NOMO-1 treated with dmso at 0.1 percent for 144 hours (cell line): ENCODE measurements around the gene RAB17.
A peak's percentile ranks its signal among the peaks of the same experiment; 100 is the strongest.

Source experiments
- DNase-seq: peaks from one replicate; lab custom pipeline; 2025; ENCODE audit not compliant: unreplicated experiment; lab: John Stamatoyannopoulos, UW

RAB17 gene

DNA sequence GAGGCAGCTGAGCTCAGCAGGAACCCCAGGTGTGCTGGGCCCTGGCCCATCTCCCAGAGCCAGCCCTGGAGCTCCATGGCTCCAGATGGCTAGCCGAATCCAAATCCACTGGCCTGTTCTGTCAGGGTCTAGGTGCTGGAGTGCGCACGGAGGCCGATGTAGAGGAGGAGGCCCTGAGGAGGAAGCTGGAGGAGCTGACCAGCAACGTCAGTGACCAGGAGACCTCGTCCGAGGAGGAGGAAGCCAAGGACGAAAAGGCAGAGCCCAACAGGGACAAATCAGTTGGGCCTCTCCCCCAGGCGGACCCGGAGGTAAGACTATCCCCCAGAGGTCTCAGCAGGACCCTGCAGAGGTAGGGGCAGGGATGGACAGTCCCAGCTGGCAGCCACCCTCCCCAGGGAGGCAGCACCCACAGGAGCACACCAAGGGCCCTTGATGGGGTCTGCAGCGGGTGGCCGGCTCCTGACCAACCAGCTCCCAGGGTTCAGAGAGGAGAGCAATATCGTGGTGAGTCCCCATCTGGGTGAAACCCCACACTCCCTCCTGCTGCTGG lies 50.2 kb downstream of the RAB17 start:
- DNase-seq: no peak

DNA sequence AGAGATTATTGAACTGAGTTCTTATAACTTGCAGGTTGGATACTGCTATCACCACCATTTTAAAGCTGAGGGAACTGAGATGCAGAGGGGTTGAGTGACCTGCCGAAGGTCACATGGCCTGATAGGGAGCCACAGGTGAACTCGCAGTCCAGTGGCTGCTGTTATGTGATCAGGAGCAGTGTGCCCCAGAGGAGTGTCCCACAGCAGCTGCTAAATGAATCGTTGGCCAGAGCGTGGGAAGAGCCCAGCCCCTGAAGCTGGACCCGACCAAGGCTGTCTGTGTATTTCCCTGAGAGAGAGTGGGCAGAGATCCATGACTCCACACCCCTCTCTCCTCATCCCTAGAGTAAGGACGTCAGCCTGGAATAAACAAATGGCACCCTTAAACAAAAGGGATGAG lies 50.9 kb downstream of the RAB17 start:
- no peak for DNase-seq

DNA sequence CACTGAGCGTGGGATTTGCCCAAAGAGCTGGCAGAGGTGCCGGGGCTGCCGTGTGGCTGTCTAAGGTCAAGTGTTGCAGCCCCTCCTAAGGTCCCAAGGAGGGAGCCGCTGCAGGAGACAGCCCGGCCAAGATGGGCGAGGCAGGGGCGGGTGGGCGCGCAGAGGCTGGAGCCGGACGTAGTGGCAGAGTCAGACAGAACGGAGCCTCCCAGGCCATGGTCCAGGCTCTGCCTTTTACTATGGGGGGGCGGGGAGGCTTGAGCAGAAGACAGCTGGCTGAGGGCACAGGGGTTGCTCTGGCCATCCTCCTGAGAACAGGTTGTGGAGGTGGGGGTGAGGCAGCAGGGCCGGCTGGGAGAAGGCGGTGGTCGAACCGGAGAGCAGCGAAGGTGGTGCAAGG lies 51.6 kb downstream of the RAB17 start:
- DNase-seq: no peak

DNA sequence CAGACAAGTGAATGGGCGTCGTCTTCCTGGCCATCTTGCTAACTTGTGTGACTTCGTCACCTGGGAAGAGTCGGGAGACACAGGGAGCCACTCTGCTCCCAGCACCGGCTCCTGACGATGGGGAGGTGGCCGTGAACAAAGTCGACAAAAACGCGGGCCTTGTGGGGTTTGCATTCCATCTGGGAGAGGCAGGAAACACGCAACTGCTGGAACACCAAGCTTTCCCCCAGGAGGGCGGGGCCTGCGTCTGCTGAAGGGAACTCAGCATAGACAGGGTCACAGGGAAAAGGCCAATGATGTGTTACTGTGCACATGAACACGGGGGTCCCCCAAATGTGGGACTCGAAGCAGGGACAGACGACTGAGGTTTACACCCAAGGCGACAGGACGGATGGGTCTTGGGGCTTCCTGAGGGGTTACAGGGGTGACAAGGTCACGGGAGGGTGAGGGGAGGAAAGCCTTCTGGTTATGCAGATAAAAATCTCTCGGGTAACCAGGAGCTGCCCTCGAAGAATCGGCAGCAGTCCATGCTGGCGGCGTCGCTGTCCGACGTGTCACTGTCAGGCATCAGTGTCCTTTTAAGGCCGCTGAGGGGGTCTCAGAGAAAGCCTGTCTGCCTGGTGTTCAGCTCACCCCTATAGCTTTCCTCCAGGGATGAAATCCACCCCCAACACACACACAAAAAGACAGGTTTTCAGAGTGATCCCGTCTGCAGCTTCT lies 52.4 kb downstream of the RAB17 start:
- no peak for DNase-seq

DNA sequence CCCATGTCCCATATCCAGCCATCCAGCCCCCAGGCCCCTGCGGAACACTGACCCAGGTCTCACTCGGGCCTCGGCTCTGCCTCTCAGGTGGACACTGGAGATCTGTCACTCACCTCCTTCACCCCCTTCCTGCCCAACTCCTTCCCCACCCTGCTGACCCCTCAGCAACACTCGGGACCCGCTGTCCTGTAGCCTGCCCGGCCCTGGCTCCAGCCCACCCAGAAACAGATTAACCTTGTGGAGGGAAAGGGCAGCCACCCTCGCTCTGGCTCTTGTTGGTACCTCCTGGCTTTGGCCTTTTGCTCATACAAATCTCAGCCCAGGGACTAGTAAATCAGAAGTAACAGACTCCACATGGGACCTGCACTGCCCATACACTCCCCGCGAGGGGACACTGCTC lies 53.9 kb downstream of the RAB17 start:
- no peak for DNase-seq

DNA sequence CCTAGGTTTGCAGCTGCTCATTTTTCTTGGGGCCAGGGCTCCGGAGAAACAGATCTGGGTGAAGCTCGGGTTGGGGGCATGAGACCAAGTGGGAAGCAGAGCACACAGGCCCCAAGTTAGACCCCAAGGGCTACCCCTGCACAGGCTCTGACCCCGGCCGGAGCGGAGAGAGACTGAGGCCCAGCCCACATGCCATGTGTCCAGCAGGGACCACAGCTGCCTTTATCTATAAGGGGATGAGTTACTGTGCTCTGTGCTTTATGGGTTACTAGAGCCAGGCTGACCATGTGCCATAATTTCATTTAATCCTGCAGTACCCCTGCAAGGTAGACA lies 54.5 kb downstream of the RAB17 start:
- no peak for DNase-seq

DNA sequence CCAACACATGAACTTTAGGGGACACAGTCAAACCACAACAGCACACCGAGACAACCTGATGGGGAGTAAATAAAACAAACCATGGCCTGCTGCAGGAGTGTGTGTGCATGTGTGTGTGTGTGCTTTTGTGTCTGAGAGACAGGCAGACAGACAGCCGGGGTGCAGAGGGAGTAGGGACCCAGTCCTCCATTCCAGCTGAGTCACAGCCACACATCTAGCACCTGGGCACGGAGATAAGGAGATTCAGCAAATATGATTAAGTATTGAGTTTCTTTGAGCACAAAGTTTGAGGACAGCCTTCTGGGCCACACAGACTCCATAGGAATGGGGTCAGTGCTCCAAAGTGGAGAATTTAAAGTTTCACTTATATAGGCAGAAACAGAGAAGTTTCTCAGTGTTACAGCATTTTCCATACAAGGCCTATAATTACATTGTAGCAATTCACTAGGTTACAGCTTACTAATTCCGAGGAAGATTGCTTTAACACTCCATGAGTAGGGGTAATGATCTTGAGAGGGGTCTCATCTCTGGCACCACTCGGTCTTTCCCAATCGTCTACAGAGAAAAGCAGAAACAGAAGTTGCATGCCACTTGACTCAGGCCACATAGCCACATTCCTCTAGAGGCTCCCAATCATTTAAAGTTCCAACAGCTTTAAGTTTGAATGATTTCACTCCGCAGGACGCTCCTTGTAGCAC lies 55.0 kb downstream of the RAB17 start:
- DNase-seq: no peak

DNA sequence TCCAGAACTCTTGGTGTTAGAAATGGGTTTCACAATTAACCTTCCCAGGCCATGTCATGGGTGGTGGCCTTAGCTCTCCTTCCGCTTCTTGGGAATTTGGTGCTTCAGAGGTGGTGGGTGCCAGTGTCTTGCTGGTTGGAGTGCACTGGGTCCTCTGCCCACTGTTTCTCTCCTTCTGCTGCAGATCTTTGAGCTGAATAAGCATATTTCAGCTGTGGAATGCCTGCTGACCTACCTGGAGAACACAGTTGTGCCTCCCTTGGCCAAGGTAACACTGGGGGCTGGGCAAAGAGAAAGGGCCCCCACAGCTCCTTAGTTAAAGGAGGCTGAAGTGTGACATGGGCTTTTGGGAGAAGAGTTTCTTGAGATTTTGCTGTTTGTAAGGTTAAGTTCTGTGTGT lies 56.2 kb downstream of the RAB17 start:
- no peak for DNase-seq

DNA sequence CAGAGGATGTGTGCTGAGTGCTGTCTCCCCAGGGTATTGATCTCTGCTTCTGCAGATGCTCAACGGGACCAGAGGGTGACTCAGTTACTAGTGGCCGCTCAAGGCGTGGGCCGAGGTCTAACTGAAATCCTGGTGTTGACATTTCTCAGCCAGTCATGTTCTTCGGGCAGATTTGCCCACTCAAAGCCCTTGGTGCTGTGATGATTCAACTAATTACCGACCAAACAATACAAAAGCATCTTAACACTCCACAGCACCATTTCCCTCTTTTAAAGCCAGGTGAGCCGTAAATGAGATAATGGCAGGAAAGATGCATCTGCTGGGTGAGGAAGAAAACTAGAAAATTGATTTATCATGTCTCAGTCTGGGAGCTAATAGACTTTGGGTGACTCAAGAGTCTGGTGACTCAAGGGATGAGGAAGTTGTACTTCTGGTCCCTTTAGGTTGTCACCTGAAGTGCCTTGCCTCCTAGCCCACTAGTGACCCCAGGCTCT lies 56.8 kb downstream of the RAB17 start:
- peak; percentile 64 for DNase-seq

DNA sequence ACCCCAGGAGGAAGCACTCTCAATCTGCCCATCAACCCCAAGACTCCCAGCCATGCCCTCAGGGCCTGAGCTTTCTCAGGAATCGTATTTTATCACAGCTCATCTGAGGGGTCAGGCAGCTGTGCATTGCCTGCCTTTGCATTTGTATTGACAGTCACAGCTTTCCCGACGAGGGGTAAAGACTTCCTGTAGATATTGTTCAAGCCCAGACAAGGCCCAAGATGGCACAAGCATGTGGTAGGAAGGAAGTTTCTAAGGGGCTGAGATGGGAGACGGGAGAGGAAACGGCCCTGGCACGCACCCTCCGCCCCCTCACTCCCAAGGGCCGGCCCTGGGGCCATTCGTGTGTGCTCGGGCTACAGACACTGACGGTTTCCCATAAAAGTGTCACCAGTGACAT lies 58.4 kb downstream of the RAB17 start:
- DNase-seq: no peak

DNA sequence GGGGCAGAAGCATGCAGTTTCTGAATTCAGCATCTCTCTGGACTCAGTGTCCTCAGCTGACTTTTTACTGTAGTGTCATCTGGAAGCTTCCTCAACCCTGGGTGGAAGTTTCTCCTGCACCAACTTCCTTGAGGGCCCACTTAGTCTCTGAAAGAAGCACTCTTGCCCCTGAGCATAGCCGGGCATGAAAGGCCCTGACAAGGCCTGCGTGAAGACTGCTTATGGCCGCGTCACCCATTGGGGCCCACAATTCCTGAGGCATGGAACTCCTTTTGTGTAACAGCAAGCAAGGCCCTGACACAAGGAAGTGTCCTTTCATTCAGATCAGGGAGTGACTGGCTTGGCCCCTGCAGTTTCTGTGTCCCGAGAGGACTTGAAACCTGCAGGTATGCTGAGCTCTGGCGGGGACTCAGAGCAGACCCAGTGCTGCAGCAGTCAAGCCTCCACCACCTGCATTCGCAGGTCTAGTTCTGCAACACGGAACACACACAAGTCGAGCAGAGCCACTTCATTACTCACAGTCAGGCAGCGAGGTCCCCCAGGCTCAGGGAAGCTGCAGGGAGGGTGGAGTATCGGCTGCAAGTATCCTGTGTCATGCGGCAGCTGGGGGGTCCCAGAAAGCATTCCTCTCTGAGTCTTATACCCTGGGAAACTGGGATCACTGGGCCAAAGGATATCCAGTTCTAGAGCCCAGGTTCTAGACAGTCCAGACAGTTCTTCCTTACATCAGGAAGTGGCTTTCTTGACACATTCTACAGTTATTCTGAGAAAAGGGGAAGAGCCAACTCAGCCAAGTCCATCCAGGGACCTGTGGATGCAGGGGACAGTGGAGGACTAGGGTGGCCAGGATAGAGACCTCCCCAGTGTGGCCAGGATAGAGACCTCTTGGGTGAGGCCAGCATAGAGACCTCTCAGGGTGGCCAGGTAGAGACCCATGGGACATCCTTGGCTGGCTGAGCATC lies 59.8 kb downstream of the RAB17 start:
- no peak for DNase-seq

DNA sequence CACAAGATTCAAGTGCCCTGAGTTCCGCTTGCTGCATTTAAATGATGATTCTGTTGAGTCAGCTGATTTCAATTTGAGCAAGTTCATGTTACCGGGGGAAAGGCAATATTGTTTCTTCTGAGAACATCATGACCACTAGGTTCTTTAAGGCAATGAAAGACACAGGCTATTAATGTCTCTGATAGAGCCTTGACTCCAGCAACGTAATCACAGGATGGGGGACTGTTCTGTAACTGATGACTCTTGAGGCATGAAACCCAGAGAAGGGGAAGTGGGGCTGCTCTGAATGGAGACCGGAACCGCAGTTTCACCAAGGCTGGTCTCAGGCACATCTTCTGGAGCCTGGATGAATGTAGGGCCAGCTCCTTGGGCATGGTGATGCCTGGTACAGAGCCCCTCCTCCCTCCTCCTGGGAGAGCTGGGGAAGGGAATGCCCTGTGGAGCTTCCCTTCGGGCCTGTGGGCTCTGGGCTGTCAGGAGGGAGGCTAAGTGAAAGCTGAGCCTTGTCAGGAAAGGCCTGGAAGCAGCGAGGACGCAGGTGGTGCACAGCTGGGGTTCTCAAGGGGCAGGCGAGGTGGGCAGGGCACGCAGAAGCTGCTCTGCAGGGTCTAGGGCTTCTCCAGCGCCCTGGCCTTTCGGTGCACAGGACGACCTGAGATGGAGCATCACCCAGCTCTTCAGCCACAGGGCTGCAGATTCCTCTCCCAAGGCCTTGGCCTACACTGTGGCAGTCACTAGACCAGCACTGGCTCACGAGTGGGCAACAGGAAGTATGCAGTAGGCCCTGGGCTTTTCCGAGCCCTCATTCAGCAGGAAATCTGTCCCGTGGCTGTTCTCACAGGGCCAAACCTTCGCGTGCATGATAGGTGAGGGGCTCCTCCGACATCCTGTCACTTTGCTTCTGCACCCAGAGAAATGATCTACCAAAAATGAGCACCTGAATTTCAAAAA lies 60.8 kb downstream of the RAB17 start:
- peak; percentile 68 for DNase-seq

DNA sequence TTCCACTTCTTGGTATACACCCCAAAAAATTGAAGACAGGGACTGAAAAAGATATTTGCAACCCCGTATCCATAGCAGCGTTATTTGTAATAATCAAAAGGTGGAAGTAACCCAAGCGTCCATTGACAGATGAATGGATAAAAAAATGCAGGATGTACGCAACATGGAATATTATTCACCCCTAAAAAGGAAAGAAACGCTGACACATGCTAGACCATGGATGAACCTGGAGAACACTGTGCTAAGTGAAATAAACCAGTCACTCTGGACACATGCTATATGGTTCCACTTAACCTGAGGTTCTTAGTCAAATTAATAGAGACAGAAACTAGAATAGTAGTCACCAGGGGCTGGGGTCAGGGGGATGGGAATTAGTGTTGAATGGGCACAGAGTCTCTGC lies 62.8 kb downstream of the RAB17 start:
- DNase-seq: no peak

DNA sequence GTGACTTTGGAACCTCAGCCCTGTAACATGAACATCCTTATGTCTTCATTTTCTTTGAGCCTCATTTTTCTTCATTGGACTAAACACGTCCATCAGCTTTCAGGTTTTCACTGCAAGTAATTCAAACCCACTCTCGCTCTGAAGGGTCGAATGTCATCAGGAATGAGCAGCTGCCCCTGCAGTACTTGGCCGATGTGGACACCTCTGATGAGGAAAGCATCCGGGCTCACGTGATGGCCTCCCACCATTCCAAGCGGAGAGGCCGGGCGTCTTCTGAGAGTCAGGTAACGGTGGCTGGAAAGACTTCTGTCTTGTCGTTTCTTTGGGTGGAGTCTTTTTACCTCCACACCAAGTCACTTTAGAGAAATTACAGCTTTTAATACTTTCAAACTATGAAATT lies 63.3 kb downstream of the RAB17 start:
- DNase-seq: no peak

DNA sequence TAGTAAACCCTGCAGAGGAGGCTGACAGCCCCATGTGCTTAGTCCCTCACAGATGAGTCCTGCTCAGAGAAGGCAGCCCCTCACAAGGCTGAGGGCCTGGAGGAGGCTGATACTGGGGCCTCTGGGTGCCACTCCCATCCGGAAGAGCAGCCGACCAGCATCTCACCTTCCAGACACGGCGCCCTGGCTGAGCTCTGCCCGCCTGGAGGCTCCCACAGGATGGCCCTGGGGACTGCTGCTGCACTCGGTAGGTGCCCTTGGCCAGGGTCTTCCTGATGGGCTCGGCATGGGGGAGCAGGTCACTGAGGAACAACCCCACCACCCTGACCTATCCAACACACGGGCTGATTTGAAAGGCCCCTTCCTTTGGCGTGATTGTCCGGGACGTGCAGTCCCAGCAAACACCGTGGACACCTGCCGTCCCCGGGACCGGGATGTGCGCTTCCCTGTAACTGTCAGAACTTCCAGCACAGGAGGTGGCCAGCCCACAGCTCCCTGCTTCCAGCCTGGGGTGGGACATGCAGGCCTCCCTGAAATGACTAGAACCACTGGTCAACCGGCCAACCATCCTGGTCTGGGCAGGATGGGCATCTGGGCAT lies 64.9 kb downstream of the RAB17 start:
- DNase-seq: no peak

DNA sequence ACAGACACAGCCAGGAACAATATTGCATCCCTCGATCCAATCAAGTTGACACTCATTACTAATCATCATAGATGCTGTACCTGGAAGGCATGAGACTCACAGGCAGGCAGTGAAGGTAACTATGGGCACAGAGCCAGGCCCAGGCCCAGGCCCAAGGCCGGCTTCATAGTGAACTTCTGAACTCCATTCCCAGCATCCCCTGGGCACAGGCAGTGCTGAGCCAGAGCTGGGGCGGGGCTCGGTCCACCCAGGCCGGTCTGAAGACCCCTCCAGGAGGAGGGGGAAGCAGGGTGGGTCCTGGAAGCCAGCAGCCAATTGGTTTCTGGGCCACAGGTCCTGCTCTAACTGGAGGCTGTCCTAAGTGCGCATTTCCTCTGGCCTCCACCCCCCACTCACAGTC lies 65.9 kb downstream of the RAB17 start:
- no peak for DNase-seq
